HUES6 (cell line): Measurements from ENCODE around the gene EPRS1.

Experiments used
- H3K27ac ChIP-seq: 2 replicates; pipeline ENCODE4 v1.7.0; 2013; ENCODE audit warnings: low read depth, mild to moderate bottlenecking, low read length, inconsistent platforms
- H3K27me3 ChIP-seq: 2 replicates; pipeline ENCODE4 v1.6.1; 2013; ENCODE audit warnings: low read length; ENCODE audit not compliant: control insufficient read depth, insufficient read depth
- H3K36me3 ChIP-seq: 2 replicates; pipeline ENCODE4 v1.6.1; 2013; ENCODE audit warnings: low read length; ENCODE audit not compliant: control insufficient read depth, insufficient read depth
- H3K4me1 ChIP-seq: 2 replicates; pipeline ENCODE4 v1.6.1; 2013; ENCODE audit warnings: low read length; ENCODE audit not compliant: control insufficient read depth, insufficient read depth
- H3K4me3 ChIP-seq: 2 replicates; pipeline ENCODE4 v1.5.1; 2013; ENCODE audit warnings: low read depth, low read length
- H3K9ac ChIP-seq: one replicate; pipeline ENCODE4 v1.6.1; 2013; ENCODE audit warnings: mild to moderate bottlenecking, low read length
- H3K9me3 ChIP-seq: 2 replicates; pipeline ENCODE4 v1.6.1; 2013; ENCODE audit warnings: low read depth, low read length; ENCODE audit not compliant: control insufficient read depth, insufficient read depth

The EPRS1 gene

DNA sequence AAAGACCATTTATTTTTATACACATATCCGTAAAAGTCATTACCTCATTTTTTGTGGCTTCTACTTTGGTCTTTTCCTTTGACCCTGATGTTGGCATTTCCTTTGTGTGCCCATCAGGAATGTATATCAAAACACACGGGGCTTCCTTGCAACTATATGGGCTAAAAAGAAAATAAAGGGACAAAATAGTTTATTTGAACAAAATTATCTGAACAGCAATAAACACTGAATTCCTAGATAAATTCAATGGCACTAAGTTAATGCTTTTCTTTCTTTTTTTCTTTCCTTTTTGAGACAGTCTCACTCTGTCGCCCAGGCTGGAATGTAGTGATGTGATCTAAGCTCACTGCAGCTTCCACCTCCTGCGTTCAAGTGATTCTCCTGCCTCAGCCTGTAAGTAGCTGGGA lies 45.2 kb downstream of the EPRS1 start:
- Histone ChIP-seq H3K9ac (no peak overlapping the region), H3K9me3 (no peaks in the 10 kb centered on the region), H3K4me1 (no peaks in the 10 kb centered on the region), H3K4me3 (no peak overlapping the region), H3K27ac (no peak overlapping the region), H3K27me3 (no peaks in the 10 kb centered on the region), H3K36me3 (peaks cover 79% of the 10 kb centered on the region)

DNA sequence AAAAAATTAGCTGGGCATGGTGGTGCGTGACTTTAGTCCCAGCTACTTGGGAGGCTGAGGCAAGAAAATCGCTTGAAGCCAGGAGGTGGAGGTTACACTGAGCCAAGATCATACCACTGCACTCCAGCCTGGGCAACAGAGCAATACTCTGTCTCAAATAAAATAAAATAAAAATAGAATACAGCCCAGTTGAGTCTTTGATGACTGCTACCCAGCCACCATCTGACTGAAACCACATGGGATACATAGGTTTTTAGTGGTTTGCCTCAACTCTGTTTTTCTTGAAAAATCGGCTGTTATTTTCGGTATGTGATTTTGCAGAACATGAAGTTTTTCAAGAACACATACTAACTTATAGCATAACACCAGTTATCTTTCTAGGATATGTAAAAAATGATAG lies 46.5 kb downstream of the EPRS1 start:
- no peak overlapping the region for H3K9ac ChIP-seq
- no peak overlapping the region for H3K27ac ChIP-seq
- H3K27me3 ChIP-seq: no peaks in the 10 kb centered on the region
- no peaks in the 10 kb centered on the region for H3K4me1 ChIP-seq
- H3K4me3 ChIP-seq: no peak overlapping the region
- H3K36me3 ChIP-seq: peaks cover 80% of the 10 kb centered on the region
- H3K9me3 ChIP-seq: no peaks in the 10 kb centered on the region
